ENCODE measurements around the gene USP3. TPM values are rescaled to one million over a fixed set of nuclear protein-coding genes. Genes with fewer than 3 reads are reported as not detected.
A peak's percentile ranks its signal among the peaks of the same experiment; 100 is the strongest.

The USP3 gene
- total RNA-seq, 2 donors from 2014 or later, result 51.5 to 52.5 TPM

DNA sequence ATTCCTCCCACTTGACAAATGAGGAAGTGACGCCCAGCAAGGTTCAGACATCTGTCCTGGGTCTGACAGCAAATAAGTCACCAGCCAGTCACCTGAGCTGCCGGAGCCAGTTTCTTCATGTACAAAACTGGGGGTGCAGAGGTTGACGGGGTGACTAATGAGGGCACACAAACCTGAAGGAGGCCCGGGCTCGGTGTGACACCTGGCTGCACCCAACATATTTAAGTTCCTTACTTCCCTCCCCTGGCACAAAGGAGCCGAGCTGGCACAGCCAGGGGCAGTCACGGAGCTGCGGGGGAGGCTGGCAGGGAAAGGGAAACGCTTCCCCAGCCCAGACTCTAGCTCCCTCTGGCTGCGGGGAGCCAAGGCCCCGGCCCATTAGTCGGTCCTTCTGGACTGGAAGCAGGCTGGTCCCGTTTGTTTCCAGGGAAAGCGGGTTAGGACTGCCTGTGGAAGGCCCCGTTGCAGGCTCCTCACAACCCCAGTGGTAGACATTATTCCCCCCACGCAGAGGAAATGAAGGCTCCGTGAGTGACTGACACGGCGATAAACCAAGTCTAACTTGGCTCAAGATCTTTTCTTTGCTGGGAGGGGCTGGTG, 95.1 kb downstream of the USP3 start:
- Mint-ChIP-seq H3K27ac (peak overlapping the region; percentile 74), H3K27me3 (ENCODE audit: insufficient read depth) (peaks cover 16% of the 10 kb centered on the region), H3K4me3 (peak overlapping the region; percentile 72), H3K9me3 (no peaks in the 10 kb centered on the region), H3K4me1 (peaks cover 51% of the 10 kb centered on the region), H3K36me3 (ENCODE audit: low read depth) (no peaks in the 10 kb centered on the region)
- H3K27me3 ChIP-seq (ENCODE audit: control insufficient read depth, insufficient read depth, low read length, poor library complexity, severe bottlenecking), result peaks cover 11% of the 10 kb centered on the region
- H3K36me3 ChIP-seq (ENCODE audit: control insufficient read depth, insufficient read depth, low read length), result peaks cover under 1% of the 10 kb centered on the region
- no peak overlapping the region for H3K9ac ChIP-seq (ENCODE audit: extremely low read depth, low read length, poor library complexity, severe bottlenecking)
- TF ChIP-seq, protein P1, sequence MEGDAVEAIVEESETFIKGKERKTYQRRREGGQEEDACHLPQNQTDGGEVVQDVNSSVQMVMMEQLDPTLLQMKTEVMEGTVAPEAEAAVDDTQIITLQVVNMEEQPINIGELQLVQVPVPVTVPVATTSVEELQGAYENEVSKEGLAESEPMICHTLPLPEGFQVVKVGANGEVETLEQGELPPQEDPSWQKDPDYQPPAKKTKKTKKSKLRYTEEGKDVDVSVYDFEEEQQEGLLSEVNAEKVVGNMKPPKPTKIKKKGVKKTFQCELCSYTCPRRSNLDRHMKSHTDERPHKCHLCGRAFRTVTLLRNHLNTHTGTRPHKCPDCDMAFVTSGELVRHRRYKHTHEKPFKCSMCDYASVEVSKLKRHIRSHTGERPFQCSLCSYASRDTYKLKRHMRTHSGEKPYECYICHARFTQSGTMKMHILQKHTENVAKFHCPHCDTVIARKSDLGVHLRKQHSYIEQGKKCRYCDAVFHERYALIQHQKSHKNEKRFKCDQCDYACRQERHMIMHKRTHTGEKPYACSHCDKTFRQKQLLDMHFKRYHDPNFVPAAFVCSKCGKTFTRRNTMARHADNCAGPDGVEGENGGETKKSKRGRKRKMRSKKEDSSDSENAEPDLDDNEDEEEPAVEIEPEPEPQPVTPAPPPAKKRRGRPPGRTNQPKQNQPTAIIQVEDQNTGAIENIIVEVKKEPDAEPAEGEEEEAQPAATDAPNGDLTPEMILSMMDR (conservative IDR thresholded peaks at IDR 0.05), result peak; percentile 69
- peaks cover 11% of the 10 kb centered on the region for H3K4me1 ChIP-seq (ENCODE audit: control insufficient read depth, insufficient read depth, low read length)
- no peak overlapping the region for H3K27ac ChIP-seq (ENCODE audit: low read depth, low read length)
- no peaks in the 10 kb centered on the region for H3K9me3 ChIP-seq (ENCODE audit: control insufficient read depth, low read length)
- H3K4me3 ChIP-seq (ENCODE audit: low read length), result no peak overlapping the region
- peak; percentile 84 for DNase-seq
- 56 to 74% methylated on average over 7 to 19 of the region's 19 CpGs for WGBS, 2 experiments (ENCODE audit: insufficient coverage in 1 of 2, insufficient read length in 1 of 2)

DNA sequence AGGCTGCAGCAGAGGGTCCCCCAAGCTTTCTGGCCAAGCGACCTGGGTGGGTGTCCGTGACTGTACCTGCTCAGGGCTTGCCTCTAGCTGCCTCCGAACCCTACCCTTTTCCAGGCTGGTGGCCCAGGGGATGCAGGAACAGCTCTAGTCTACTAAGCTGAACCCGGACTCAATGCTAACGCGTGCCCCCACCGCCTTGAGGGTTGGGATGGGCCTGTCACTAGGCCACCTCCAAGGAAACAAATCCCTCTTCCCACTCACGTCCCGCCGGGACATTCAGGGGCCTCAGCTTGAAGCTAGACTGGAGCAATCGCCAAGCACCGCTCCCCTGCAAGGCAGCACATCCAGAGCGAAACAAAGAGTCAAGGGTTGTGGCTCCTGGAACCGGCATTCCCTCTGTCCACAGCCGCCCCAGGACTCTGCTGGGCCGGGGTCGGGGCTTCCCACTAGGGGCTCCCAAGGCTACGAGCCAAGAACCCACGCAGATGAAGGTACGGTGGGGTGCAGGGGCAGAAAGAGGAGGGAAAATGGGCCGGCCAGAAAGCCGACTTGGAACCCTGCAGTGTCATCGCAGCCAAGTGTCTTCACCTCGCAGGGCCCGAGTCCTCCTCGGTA, 95.7 kb downstream of the USP3 start:
- DNase-seq, result peak; percentile 84
- Mint-ChIP-seq H3K27ac (peak overlapping the region; percentile 74), H3K27me3 (ENCODE audit: insufficient read depth) (peaks cover 16% of the 10 kb centered on the region), H3K9me3 (no peaks in the 10 kb centered on the region), H3K4me3 (peak overlapping the region; percentile 72), H3K4me1 (peaks cover 45% of the 10 kb centered on the region), H3K36me3 (ENCODE audit: low read depth) (no peaks in the 10 kb centered on the region)
- WGBS, 2 experiments (ENCODE audit: insufficient coverage in 1 of 2, insufficient read length in 1 of 2), result 29 to 41% methylated on average over 10 to 26 of the region's 26 CpGs
- Histone ChIP-seq H3K9ac (ENCODE audit: extremely low read depth, low read length, poor library complexity, severe bottlenecking) (peak overlapping the region; percentile 34), H3K9me3 (ENCODE audit: control insufficient read depth, low read length) (no peaks in the 10 kb centered on the region), H3K4me1 (ENCODE audit: control insufficient read depth, insufficient read depth, low read length) (peaks cover 11% of the 10 kb centered on the region), H3K27ac (ENCODE audit: low read depth, low read length) (peak overlapping the region; percentile 66), H3K27me3 (ENCODE audit: control insufficient read depth, insufficient read depth, low read length, poor library complexity, severe bottlenecking) (peaks cover 11% of the 10 kb centered on the region), H3K4me3 (ENCODE audit: low read length) (peak overlapping the region; percentile 90), H3K36me3 (ENCODE audit: control insufficient read depth, insufficient read depth, low read length) (no peaks in the 10 kb centered on the region)
- TF ChIP-seq, protein P1 (conservative IDR thresholded peaks at IDR 0.05), result no peak

DNA sequence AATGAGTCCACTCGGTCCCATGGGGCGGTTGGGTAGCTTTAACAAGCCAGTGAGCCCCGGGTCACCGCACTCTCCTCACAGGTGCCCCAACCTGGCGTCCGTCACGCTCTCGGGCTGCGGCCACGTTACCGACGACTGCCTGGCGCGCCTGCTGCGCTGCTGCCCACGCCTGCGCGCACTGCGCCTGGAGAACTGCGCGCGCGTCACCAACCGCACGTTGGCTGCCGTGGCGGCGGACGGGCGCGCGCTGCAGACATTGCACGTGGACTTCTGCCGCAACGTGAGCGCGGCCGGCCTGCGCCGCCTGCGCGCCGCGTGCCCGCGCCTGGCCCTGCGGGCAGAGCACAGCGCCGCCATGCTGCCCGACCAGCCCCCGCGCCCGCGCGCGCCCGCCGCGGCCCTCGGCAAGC, 96.2 kb downstream of the USP3 start:
- Mint-ChIP-seq H3K4me1 (peaks cover 42% of the 10 kb centered on the region), H3K27ac (no peak overlapping the region), H3K4me3 (peak overlapping the region; percentile 72), H3K9me3 (no peaks in the 10 kb centered on the region), H3K36me3 (ENCODE audit: low read depth) (no peaks in the 10 kb centered on the region), H3K27me3 (ENCODE audit: insufficient read depth) (peaks cover 16% of the 10 kb centered on the region)
- WGBS, 2 experiments (ENCODE audit: insufficient coverage in 1 of 2, insufficient read length in 1 of 2), result 3% methylated on average over 24 to 60 of the region's 60 CpGs
- peaks cover 11% of the 10 kb centered on the region for H3K27me3 ChIP-seq (ENCODE audit: control insufficient read depth, insufficient read depth, low read length, poor library complexity, severe bottlenecking)
- H3K4me3 ChIP-seq (ENCODE audit: low read length), result peak overlapping the region; percentile 90
- peaks cover 11% of the 10 kb centered on the region for H3K4me1 ChIP-seq (ENCODE audit: control insufficient read depth, insufficient read depth, low read length)
- peak; percentile 83 for DNase-seq
- no peaks in the 10 kb centered on the region for H3K9me3 ChIP-seq (ENCODE audit: control insufficient read depth, low read length)
- H3K9ac ChIP-seq (ENCODE audit: extremely low read depth, low read length, poor library complexity, severe bottlenecking), result peak overlapping the region; percentile 34
- TF ChIP-seq, protein P1 (conservative IDR thresholded peaks at IDR 0.05), result peak; percentile 3
- peak overlapping the region; percentile 66 for H3K27ac ChIP-seq (ENCODE audit: low read depth, low read length)
- no peaks in the 10 kb centered on the region for H3K36me3 ChIP-seq (ENCODE audit: control insufficient read depth, insufficient read depth, low read length)
